ENCODE data around the gene DUSP8. TPM values are rescaled to one million over a fixed set of nuclear protein-coding genes. Genes with fewer than 3 reads are reported as not detected.

The DUSP8 gene
- polyA plus RNA-seq, 1 of the 3 experiments (the other 2 are of a cell fraction) = 2.0 TPM

- Histone ChIP-seq H4K20me1 (ENCODE audit: insufficient read depth) (no peaks in the 10 kb centered on the region), H3K4me3 (ENCODE audit: low read depth in 2 of 2, low read length in 1 of 2) (no peak overlapping the region), H3K9ac (no peak overlapping the region), H3F3A (replicated peaks; ENCODE audit: insufficient read depth) (no peaks in the 10 kb centered on the region), H3K79me2 (ENCODE audit: insufficient read depth) (no peaks in the 10 kb centered on the region), H3K9me2 (no peaks in the 10 kb centered on the region), H2AFZ (ENCODE audit: low read depth) (no peak overlapping the region), H3K4me1 (ENCODE audit: control insufficient read depth in 1 of 2, insufficient read depth in 2 of 2, low read depth in 1 of 2, low read length in 1 of 2) (peaks cover 0 to 6% of the 10 kb centered on the region in 2 experiments; a peak in 1 of 4 replicates), H3K27ac (ENCODE audit: low read depth in 2 of 2, low read length in 1 of 2) (no peak overlapping the region), H3K9me3 (no peaks in the 10 kb centered on the region), H3K4me2 (no peak overlapping the region), H3K27me3 (ENCODE audit: insufficient read depth) (peaks cover 12% of the 10 kb centered on the region), H3K36me3 (replicated peaks in 1 of 2; ENCODE audit: control insufficient read depth in 1 of 2, insufficient read depth in 2 of 2, low read length in 1 of 2) (no peaks in the 10 kb centered on the region)
- DNase-seq = no peak
- no peak for TF ChIP-seq MAX (IDR thresholded peaks at IDR 0.05; ENCODE audit: low read depth)
- no peak for TF ChIP-seq RFX5 (IDR thresholded peaks at IDR 0.05; ENCODE audit: low read length)
- ChIA-PET POLR2A (interaction anchor here (1.0 kb wide), 1 partner anchor 19 kb away, joined by 3 read pairs; no protein-coding TSS in a partner anchor), CTCF (interaction anchor here (0.6 to 10.5 kb wide), 8 partner anchors 13 to 607 kb away, joined by 3 to 398 read pairs (median 3); partner anchors contain the start of gene DUSP8)
- WGBS (ENCODE audit: low lambda C conversion rate) = 93% methylated on average over 13 of the region's 13 CpGs
Observed at GRCh38 chr11:1549338-1550330, 22.4 kb downstream of the DUSP8 start.

DNA sequence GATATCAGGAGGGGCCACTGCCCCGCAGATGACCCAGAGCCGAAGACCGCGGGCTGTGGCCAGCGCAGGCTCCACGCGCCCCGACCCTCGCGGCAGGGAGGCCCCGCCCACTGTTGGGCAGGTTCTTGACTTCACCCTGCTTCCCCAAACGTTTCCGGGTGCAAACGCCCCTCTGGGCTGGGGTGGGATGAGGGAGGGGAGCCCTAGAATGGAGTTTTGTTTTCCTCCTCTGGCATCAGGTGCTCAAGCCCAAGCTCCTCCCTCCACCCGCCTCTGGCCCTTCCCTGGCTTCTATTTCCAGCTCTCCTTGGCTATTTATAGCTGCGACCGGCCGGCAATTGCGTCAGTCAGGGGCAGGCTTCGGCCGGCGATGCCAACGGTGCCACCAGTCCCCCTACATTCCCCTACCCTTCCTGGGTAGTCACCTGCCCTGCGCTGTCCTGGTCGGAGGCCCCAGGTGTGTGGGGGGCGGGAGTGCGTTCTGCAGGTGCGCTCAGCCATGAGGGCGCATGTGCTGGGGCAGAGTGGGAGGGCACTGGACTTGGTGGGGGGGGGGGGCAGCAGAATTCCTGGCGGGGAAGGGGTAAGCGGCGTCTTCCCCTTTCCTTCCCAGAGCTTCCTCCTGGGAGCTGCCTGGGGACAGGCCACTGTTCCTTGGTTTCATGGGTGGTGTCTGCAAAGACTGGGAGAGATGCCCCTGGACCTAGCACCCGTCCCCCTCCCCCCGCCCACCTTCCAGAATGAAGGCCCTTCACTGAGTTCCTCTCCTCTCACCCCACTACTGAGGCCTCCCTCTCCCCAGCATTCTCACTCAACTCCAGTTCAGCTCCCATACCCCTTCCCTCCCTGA is 23.6 kb downstream of the DUSP8 start:
- no peak overlapping the region for H3K9ac ChIP-seq
- H3K79me2 ChIP-seq (ENCODE audit: insufficient read depth) = no peaks in the 10 kb centered on the region
- H3K27ac ChIP-seq (ENCODE audit: low read depth in 2 of 2, low read length in 1 of 2) = no peak overlapping the region
- TF ChIP-seq MEF2A (IDR thresholded peaks at IDR 0.05; ENCODE audit: borderline replicate concordance, low read depth) = peak; percentile 79; the same call in 1 of the 2 replicates
- no peak for TF ChIP-seq EZH2phosphoT487 (IDR thresholded peaks at IDR 0.05; ENCODE audit: borderline replicate concordance, low read depth)
- TF ChIP-seq TAF1 (IDR thresholded peaks at IDR 0.05; ENCODE audit: borderline replicate concordance, low read depth, low read length) = no peak
- H4K20me1 ChIP-seq (ENCODE audit: insufficient read depth) = no peaks in the 10 kb centered on the region
- H3K36me3 ChIP-seq (replicated peaks in 1 of 2; ENCODE audit: control insufficient read depth in 1 of 2, insufficient read depth in 2 of 2, low read length in 1 of 2) = no peaks in the 10 kb centered on the region
- ChIA-PET CTCF (interaction anchor here (1.0 to 10.5 kb wide), 8 partner anchors 11 to 608 kb away, joined by 3 to 398 read pairs (median 6); partner anchors contain the start of genes DUSP8 and SYT8), POLR2A (interaction anchor here (1.0 kb wide), 2 partner anchors 20 to 26 kb away, joined by 3 to 4 read pairs; no protein-coding TSS in a partner anchor)
- no peak overlapping the region for H3K4me3 ChIP-seq (ENCODE audit: low read depth in 2 of 2, low read length in 1 of 2)
- no peaks in the 10 kb centered on the region for H3K9me2 ChIP-seq
- H3K9me3 ChIP-seq = no peaks in the 10 kb centered on the region
- no peak overlapping the region for H3K4me2 ChIP-seq
- DNase-seq = peak; percentile 76
- H2AFZ ChIP-seq (ENCODE audit: low read depth) = no peak overlapping the region
- WGBS (ENCODE audit: low lambda C conversion rate) = 31% methylated on average over 16 of the region's 34 CpGs
- peaks cover 0 to 6% of the 10 kb centered on the region in 2 experiments; a peak in 1 of 4 replicates for H3K4me1 ChIP-seq (ENCODE audit: control insufficient read depth in 1 of 2, insufficient read depth in 2 of 2, low read depth in 1 of 2, low read length in 1 of 2)
- no peaks in the 10 kb centered on the region for H3F3A ChIP-seq (replicated peaks; ENCODE audit: insufficient read depth)
- H3K27me3 ChIP-seq (ENCODE audit: insufficient read depth) = peaks cover 12% of the 10 kb centered on the region
